Epithelial cell of proximal tubule (primary cell): ENCODE data around the gene ADGRA1. TPM values are rescaled to one million over a fixed set of nuclear protein-coding genes. Genes with fewer than 3 reads are reported as not detected.
"Not testable (repeated sequence)": the region's sequence is repeated elsewhere in the genome, so short reads cannot be mapped to it uniquely, and the experiment has no call there.

ENCODE experiments used
- DNase-seq: peaks from one replicate; pipeline ENCODE4 v3.0.0-alpha.2; 2011; ENCODE audit warnings: low read depth
- H3K4me3 ChIP-seq: 2 replicates; pipeline ENCODE4 v1.5.1; 2011; ENCODE audit warnings: low read depth, mild to moderate bottlenecking, low read length
- CTCF ChIP-seq: conservative IDR thresholded peaks from 2 replicates; pipeline ENCODE4 v1.5.1; 2012; ENCODE audit warnings: low read depth, mild to moderate bottlenecking, low read length
- total RNA-seq: library from RNA; depleted of rRNA; stranded (reverse); fragments of >200 nt; gene quantifications from 2 replicates; pipeline ENCODE4 v1.2.3, GENCODE V29; 2015

The ADGRA1 gene
- total RNA-seq, 1 donor from 2014 or later: not detected

- no peak for DNase-seq
- no peak overlapping the region for H3K4me3 ChIP-seq
- TF ChIP-seq CTCF: no peak
Measured at GRCh38 chr10:133109711-133110110, 22.0 kb downstream of the ADGRA1 start.

- no peak overlapping the region for H3K4me3 ChIP-seq
- TF ChIP-seq CTCF: no peak
- DNase-seq: no peak
Measured at GRCh38 chr10:133110133-133110532, 22.4 kb downstream of the ADGRA1 start.

GRCh38 chr10:133110609-133111275, 23.0 kb downstream of the ADGRA1 start:
- TF ChIP-seq CTCF: no peak
- H3K4me3 ChIP-seq: no peak overlapping the region
- DNase-seq: no peak

- not testable (repeated sequence) for H3K4me3 ChIP-seq
Measured at GRCh38 chr10:133111640-133112039, 23.9 kb downstream of the ADGRA1 start.

GRCh38 chr10:133113146-133113830, 25.6 kb downstream of the ADGRA1 start:
- H3K4me3 ChIP-seq: no peak overlapping the region
- no peak for TF ChIP-seq CTCF
- no peak for DNase-seq

More at GRCh38 chr10:133111640-133112039, 23.9 kb downstream of the ADGRA1 start:
- not testable (repeated sequence) for DNase-seq

GRCh38 chr10:133113847-133114246, 26.1 kb downstream of the ADGRA1 start:
- no peak for DNase-seq
- TF ChIP-seq CTCF: no peak
- no peak overlapping the region for H3K4me3 ChIP-seq

GRCh38 chr10:133114251-133114650, 26.5 kb downstream of the ADGRA1 start:
- TF ChIP-seq CTCF: no peak
- H3K4me3 ChIP-seq: no peak overlapping the region
- DNase-seq: no peak
